ENCODE measurements around the gene CETN1. TPM values are rescaled to one million over a fixed set of nuclear protein-coding genes. Genes with fewer than 3 reads are reported as not detected.

CETN1 gene
- polyA plus RNA-seq, 1 donor from 2014 or later, result not detected

DNA sequence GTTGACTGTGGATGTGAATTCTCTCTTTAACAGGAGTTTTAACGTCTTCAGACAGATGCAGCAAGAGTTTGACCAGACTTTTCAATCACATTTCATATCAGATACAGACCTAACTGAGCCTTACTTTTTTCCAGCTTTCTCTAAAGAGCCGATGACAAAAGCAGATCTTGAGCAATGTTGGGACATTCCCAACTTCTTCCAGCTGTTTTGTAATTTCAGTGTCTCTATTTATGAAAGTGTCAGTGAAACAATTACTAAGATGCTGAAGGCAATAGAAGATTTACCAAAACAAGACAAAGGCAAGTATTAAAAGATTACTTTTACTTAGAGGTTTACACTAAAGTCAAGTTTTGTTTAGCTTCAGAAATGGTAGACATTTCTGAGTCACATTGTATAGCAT is 47.1 kb downstream of the CETN1 start:
- H3K9me3 Mint-ChIP-seq, result peaks cover 0 to 3% (median 0%) of the 10 kb centered on the region in 3 donors
- H3K27me3 Mint-ChIP-seq, result peaks cover 6% of the 10 kb centered on the region
- no peak overlapping the region for H3K4me3 Mint-ChIP-seq
- H3K27ac Mint-ChIP-seq, result no peak overlapping the region
- H3K36me3 Mint-ChIP-seq, result no peaks in the 10 kb centered on the region
- no peaks in the 10 kb centered on the region for H3K4me1 Mint-ChIP-seq

DNA sequence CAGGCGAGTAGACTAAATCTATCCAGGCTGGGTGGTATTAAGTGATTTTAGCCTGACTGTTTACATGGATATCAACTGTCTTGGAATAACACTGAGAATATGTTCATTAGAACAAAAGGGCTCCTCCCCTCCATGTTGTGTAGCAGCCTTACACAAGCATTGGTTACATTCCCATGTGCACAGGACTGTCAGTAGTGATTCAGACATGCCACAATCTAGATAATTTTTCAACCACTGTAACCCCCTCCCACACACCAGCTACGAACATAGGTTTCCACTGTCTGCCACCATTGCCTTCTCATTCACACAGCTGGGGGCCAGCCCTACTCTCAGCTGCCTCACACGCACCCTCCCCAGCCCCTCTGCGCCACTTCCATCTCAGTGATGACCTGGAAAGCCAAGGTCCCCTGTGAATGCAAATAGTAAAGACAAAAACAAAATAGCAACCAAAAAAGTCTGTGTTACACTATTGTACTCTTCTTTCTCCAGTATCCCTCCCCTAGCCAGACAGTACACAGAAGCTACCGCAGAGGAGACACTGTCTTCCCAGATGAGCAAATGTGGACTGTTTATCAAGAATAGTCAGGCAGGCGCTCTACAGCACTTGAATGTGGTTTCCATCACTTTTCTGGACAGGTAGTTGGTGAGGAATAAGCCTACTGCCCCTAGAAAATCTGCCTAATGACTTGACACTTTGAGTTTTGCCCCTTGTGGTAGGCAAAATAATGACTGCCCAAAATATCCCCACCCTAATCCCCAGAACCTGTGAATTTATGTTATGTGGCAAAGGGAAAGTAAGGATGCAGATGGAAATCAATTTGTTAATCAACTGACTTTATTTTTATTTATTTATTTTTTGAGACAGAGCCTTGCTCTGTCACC is 49.3 kb downstream of the CETN1 start:
- H3K27me3 Mint-ChIP-seq, result peaks cover 6% of the 10 kb centered on the region
- H3K9me3 Mint-ChIP-seq, result peaks cover 0 to 3% (median 0%) of the 10 kb centered on the region in 3 donors
- peak overlapping the region in 1 of 3 donors; percentile 65 for H3K27ac Mint-ChIP-seq
- H3K4me3 Mint-ChIP-seq, result no peak overlapping the region
- no peaks in the 10 kb centered on the region for H3K4me1 Mint-ChIP-seq
- no peaks in the 10 kb centered on the region for H3K36me3 Mint-ChIP-seq

DNA sequence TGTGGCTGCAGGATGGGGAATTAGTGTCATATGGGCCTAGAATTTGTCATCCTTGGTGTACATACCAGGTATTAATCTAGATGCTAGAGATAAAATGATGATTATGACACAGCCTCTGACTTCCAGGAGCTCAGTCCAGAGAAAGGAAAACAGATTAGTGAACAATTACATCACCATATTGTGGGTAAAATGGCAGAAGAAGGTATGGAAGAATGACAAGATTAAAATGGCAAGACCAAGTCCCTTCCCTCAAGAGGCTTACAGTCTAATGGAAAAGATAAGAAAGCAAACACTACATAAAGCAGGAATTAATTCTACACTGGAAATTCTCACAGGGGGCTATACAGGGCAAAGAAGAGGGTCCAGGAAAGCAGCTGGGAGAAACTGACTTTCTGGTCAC is 51.4 kb downstream of the CETN1 start:
- H3K4me1 Mint-ChIP-seq, result no peaks in the 10 kb centered on the region
- no peak overlapping the region for H3K27ac Mint-ChIP-seq
- H3K9me3 Mint-ChIP-seq, result peaks cover 0 to 3% (median 0%) of the 10 kb centered on the region in 3 donors
- H3K27me3 Mint-ChIP-seq, result peaks cover 3% of the 10 kb centered on the region
- no peaks in the 10 kb centered on the region for H3K36me3 Mint-ChIP-seq
- H3K4me3 Mint-ChIP-seq, result no peak overlapping the region

Other genes starting within 250 kb of the CETN1 start
- not detected for gene COLEC12, start 79.7 kb upstream of the CETN1 start, polyA plus RNA-seq
- gene CLUL1, start 16.6 kb downstream of the CETN1 start, polyA plus RNA-seq, result not detected
- 1.0 TPM for gene TYMS, start 77.3 kb downstream of the CETN1 start, polyA plus RNA-seq
- gene ENOSF1, start 132.2 kb downstream of the CETN1 start, polyA plus RNA-seq, result 5.3 TPM
- 0.18 TPM for gene YES1, start 231.9 kb downstream of the CETN1 start, polyA plus RNA-seq